Measurements from ENCODE around the gene MACF1.

GRCh38 chr1:39184354-39184818 is 20.1 kb upstream of the MACF1 start:
- TF ChIP-seq CTCF (IDR thresholded peaks at IDR 0.05): no peak
- no peak for TF ChIP-seq EP300 (IDR thresholded peaks at IDR 0.05)
- no peak for TF ChIP-seq POLR2A (IDR thresholded peaks at IDR 0.05)
- no peak for TF ChIP-seq POLR2AphosphoS5 (IDR thresholded peaks at IDR 0.05)
